Peyer's patch (tissue), 4 donors: ENCODE measurements around the gene ATOH8.

Experiments
- CTCF ChIP-seq, 6 experiments: fragments of 450-650 bp in 4 of 6; fragments of 200-600 bp in 2 of 6; sonication (generic) in 1 of 6; IDR thresholded peaks; one replicate each; pipeline ENCODE4 v1.5.1; 2017 to 2019; ENCODE audit warnings: antibody characterized with exemption in 6 of 6, mild to moderate bottlenecking in 3 of 6, moderate library complexity in 1 of 6
- POLR2A ChIP-seq, 2 donors: fragments of 450-650 bp; IDR thresholded peaks; one replicate each; pipeline ENCODE4 v1.5.1; 2017; ENCODE audit warnings: antibody characterized with exemption in 2 of 2, mild to moderate bottlenecking in 2 of 2, moderate library complexity in 2 of 2

- TF ChIP-seq CTCF (IDR thresholded peaks at IDR 0.05) (no peak), POLR2A (IDR thresholded peaks at IDR 0.05) (no peak)
These were observed 7.1 kb downstream of the ATOH8 start for GRCh38 chr2:85760872-85761271.
